ENCODE data around the gene COL27A1.
"Not testable (repeated sequence)": the region's sequence is repeated elsewhere in the genome, so short reads cannot be mapped to it uniquely, and the experiment has no call there.

COL27A1 gene

DNA sequence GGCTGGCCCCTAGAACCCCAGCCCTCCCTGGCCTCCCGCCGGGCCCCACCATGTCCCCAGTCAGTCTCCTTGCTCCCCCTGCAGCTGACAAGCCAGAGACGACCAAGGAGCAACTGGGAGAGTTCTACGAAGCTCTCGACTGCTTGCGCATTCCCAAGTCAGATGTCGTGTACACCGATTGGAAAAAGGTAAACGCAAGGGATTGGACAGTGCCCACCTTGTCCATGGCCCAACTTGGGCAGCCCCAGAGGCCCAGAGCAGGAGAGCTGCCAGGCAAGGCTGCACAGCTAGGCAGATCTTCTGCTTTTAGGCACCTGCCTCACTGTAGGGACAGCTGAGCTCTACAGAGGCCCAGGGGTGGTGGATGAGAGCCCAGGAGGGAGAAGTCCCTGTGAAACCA, 169.6 kb downstream of the COL27A1 start:
- H3K4me3 ChIP-seq; DNase-seq (ENCODE audit: low spot score in 2 of 2); H3K4me1 ChIP-seq; H3K36me3 ChIP-seq (replicated peaks); H3K27me3 ChIP-seq (ENCODE audit: low read depth); H3K9me3 ChIP-seq; in situ Hi-C loops (cut with MboI; ENCODE audit: low sequenced_read_pairs): not testable (repeated sequence)

DNA sequence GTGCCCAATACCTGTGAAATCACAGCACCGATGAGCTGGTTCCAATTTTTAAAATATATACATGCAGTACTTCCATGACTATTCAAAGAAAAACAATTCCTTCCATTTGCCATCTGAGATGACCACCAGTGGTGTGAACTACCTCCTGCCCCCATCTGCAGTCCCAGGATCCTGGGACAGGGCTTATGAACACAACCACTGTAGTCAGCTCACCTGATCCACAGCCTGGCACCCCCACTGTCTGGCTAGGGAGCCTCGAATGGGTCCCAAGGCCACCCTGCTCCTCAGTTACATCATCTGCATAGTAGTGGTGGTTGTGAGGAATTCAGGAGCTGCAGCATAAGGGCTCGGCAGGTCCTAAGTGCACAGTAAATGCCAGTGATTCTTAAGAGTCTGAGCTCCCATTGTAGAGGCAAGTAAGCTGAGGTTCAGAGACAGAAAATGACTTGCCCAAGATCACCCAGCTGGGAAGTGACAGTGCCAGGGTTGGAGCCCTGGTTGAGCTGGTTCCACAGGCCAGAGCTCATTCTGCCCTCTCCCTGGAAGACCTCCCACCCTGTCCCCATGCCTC, 170.4 kb downstream of the COL27A1 start:
- H3K27me3 ChIP-seq (ENCODE audit: low read depth); H3K4me1 ChIP-seq; DNase-seq (ENCODE audit: low spot score in 2 of 2); in situ Hi-C loops (cut with MboI; ENCODE audit: low sequenced_read_pairs); H3K9me3 ChIP-seq; H3K4me3 ChIP-seq; H3K36me3 ChIP-seq (replicated peaks): not testable (repeated sequence)

DNA sequence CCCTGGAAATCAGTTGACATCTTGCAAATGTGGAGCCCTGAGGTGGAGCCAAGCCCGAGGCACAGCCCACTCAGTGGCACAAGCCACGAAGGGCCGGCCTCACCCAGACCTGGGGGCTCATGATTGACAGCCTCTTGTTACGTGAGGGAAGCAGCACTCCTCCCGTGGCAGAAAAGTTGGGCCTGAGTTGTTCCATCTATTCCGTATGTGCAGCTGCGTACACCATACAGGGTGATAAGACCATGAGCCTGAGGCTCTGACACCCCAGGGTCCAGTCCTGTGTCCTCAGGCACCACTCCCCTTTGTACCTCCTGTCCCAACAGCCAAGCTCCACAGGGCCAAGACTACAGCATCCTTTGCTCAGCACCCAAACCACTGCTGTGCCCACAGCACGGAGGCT, 172.4 kb downstream of the COL27A1 start:
- Histone ChIP-seq H3K36me3 (replicated peaks) (no peaks in the 10 kb centered on the region), H3K9me3 (no peaks in the 10 kb centered on the region), H3K4me3 (no peak overlapping the region), H3K4me1 (no peaks in the 10 kb centered on the region), H3K27me3 (ENCODE audit: low read depth) (no peaks in the 10 kb centered on the region)
- DNase-seq (ENCODE audit: low spot score in 2 of 2): no peak
- in situ Hi-C loops (cut with MboI; ENCODE audit: low sequenced_read_pairs): no loop called here

DNA sequence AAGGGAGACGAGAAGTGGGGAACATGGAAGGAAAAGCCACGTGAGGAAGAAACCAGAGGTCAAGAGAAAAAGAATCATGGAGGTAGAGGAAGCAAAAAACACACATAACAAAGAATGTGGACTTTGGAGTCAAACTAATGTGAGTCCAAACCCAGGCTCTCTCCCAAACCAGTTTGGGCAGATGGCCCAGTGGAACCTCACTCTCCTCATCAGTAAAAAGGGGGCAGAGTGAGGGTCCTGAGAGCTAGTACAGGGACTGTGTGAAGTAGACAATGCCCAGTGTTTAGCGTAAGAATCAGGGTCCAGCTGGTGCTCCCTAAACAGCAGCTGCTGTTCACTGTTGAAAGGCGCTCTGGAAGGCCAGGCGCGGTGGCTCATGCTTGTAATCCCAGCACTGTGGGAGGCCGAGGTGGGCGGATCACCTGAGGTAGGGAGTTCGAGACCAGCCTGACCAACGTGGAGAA, 173.1 kb downstream of the COL27A1 start:
- H3K36me3 ChIP-seq (replicated peaks); H3K9me3 ChIP-seq; H3K4me1 ChIP-seq; in situ Hi-C loops (cut with MboI; ENCODE audit: low sequenced_read_pairs); DNase-seq (ENCODE audit: low spot score in 2 of 2); H3K4me3 ChIP-seq; H3K27me3 ChIP-seq (ENCODE audit: low read depth): not testable (repeated sequence)

DNA sequence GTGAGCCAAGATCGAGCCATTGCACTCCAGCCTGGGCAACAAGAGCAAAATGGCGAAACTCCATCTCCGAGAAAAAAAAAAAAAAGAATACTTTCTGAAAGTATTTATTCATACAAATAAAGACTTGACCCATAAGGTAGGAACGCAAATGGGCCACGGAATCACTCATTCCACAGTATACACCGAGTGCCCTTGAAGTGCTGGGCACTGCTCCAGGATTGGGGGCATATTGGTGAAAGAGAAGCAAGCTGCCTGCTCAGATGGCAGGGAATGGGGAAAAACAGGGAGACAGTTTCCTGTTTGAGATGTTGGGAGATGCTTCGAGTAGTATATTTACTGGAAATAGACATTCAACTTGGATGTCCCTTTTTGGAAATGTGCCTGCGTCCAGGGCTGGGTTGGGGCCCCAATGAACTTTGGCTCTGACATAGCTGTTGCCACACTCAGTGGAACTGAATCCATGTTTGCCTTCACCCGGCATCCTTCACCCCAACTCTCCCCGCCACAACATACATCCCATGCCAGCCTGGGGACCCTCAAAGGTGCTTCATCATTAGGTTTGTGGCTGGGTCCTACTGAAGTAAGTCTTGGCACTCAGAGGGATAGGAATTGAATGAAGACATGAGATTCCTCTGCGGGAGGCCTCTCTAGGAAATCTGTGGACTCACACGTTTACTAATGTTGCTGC, 173.7 kb downstream of the COL27A1 start:
- DNase-seq (ENCODE audit: low spot score in 2 of 2); H3K9me3 ChIP-seq; H3K36me3 ChIP-seq (replicated peaks); H3K27me3 ChIP-seq (ENCODE audit: low read depth); in situ Hi-C loops (cut with MboI; ENCODE audit: low sequenced_read_pairs); H3K4me1 ChIP-seq; H3K4me3 ChIP-seq: not testable (repeated sequence)

DNA sequence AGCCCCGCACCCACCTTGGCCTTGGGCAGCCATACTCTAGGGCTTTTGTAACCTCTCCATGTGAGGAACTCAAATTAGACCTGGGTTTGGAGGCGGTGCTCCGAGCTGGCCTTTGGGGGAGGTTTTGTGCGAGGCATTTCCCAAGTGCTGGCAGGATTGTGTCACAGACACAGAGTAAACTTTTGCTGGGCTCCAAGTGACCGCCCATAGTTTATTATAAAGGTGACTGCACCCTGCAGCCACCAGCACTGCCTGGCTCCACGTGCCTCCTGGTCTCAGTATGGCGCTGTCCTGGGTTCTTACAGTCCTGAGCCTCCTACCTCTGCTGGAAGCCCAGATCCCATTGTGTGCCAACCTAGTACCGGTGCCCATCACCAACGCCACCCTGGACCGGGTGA, 174.3 kb downstream of the COL27A1 start, which contains the start of gene ORM2:
ORM2 (plus strand) TSS at position 245 of the 398 bp plus-strand sequence; CDS start at position 281, 36 bp downstream.
- H3K4me1 ChIP-seq; H3K27me3 ChIP-seq (ENCODE audit: low read depth); H3K4me3 ChIP-seq; DNase-seq (ENCODE audit: low spot score in 2 of 2); in situ Hi-C loops (cut with MboI; ENCODE audit: low sequenced_read_pairs); H3K9me3 ChIP-seq; H3K36me3 ChIP-seq (replicated peaks): not testable (repeated sequence)

DNA sequence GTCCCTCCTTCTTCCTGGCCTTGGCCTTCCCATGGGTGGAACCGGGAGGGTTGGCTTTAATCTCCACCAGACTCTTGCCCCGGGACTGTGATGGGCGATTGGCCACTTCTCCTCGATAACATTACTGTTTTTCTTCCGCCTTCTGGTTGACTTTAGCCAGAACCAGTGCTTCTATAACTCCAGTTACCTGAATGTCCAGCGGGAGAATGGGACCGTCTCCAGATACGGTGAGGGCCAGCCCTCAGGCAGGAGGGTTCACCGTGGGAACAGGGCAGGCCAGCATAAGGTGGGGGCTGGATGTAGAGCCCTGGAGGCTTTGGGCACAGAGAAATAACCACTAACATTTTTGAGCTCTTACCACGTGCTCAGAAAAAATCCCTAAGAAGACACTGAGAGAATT, 175.3 kb downstream of the COL27A1 start:
- no peaks in the 10 kb centered on the region for H3K9me3 ChIP-seq
- no peak overlapping the region for H3K4me3 ChIP-seq
- in situ Hi-C loops (cut with MboI; ENCODE audit: low sequenced_read_pairs): no loop called here
- no peaks in the 10 kb centered on the region for H3K36me3 ChIP-seq (replicated peaks)
- no peaks in the 10 kb centered on the region for H3K27me3 ChIP-seq (ENCODE audit: low read depth)
- DNase-seq (ENCODE audit: low spot score in 2 of 2): no peak
- H3K4me1 ChIP-seq: no peaks in the 10 kb centered on the region

DNA sequence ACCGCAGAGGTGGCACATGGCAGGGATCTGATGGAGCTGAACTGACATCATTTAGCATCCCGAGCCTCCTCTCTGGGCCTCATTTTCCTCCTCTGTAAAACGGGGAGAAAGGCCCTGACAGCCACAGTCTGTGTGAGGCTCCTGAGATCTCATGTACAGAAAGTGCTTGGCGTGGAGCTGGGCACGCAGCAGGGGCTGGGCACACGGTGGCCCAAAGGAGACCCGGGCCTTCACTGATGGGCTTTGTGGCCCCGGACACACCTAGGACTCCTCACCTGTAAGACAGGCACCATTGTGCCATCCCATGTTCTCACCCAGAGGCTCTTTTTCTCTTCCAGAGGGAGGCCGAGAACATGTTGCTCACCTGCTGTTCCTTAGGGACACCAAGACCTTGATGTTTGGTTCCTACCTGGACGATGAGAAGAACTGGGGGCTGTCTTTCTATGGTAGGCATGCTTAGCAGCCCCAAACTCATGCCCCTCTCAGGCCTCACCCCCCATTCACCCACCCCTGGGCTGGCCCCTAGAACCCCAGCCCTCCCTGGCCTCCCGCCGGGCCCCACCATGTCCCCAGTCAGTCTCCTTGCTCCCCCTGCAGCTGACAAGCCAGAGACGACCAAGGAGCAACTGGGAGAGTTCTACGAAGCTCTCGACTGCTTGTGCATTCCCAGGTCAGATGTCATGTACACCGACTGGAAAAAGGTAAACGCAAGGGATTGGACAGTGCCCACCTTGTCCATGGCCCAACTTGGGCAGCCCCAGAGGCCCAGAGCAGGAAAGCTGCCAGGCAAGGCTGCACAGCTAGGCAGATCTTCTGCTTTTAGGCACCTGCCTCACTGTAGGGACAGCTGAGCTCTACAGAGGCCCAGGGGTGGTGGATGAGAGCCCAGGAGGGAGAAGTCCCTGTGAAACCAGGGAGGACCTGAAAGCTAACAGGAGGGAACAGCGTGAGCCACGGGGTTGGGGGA, 176.2 kb downstream of the COL27A1 start:
- H3K4me3 ChIP-seq; H3K36me3 ChIP-seq (replicated peaks); in situ Hi-C loops (cut with MboI; ENCODE audit: low sequenced_read_pairs); H3K4me1 ChIP-seq; H3K27me3 ChIP-seq (ENCODE audit: low read depth); H3K9me3 ChIP-seq; DNase-seq (ENCODE audit: low spot score in 2 of 2): not testable (repeated sequence)

DNA sequence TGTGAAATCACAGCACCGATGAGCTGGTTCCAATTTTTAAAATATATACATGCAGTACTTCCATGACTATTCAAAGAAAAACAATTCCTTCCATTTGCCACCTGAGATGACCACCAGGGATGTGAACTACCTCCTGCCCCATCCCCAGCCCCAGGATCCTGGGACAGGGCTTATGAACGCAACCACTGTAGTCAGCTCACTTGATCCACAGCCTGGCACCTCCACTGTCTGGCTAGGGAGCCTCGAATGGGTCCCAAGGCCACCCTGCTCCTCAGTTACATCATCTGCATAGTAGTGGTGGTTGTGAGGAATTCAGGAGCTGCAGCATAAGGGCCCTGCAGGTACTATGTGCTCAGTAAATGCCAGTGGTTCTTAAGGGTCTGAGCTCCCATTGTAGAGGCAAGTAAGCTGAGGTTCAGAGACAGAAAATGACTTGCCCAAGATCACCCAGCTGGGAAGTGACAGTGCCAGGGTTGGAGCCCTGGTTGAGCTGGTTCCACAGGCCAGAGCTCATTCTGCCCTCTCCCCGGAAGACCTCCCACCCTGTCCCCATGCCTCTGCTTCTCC, 177.2 kb downstream of the COL27A1 start:
- in situ Hi-C loops (cut with MboI; ENCODE audit: low sequenced_read_pairs); H3K36me3 ChIP-seq (replicated peaks); DNase-seq (ENCODE audit: low spot score in 2 of 2); H3K4me1 ChIP-seq; H3K27me3 ChIP-seq (ENCODE audit: low read depth); H3K4me3 ChIP-seq; H3K9me3 ChIP-seq: not testable (repeated sequence)

DNA sequence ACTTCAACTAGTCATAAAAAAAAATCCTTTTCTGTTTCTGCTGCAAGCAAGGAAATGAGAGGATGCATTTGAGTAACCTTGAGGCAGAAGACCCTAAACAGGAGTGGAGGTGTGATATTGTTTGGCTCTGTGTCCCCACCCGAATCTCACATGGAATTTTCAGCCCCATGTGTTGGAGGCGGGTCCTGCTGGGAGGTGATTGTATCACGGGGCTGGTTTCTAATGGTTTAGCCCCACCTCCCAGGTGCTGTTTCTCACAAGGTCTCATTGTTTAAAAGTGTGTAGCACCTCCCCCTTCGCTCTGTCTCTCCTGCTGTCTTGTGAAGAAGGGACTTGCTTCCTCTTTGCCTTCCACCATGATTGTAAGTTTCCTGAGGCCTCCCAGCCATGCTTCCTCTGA, 178.4 kb downstream of the COL27A1 start:
- DNase-seq (ENCODE audit: low spot score in 2 of 2); in situ Hi-C loops (cut with MboI; ENCODE audit: low sequenced_read_pairs); H3K4me1 ChIP-seq; H3K4me3 ChIP-seq; H3K9me3 ChIP-seq; H3K36me3 ChIP-seq (replicated peaks); H3K27me3 ChIP-seq (ENCODE audit: low read depth): not testable (repeated sequence)

DNA sequence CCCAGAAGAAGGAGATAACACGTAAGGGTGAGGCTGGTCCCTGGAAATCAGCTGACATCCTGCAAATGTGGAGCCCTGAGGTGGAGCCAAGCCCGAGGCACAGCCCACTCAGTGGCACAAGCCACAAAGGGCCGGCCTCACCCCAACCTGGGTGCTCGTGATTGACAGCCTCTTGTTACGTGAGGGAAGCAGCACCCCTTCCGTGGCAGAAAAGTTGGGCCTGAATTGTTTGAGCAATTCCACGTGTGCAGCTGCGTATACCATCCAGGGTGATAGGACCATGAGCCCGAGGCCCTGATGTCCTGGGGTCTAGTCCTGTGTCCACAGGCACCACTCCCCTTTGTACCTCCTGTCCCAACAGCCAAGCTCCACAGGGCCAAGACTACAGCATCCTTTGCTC, 179.2 kb downstream of the COL27A1 start:
- in situ Hi-C loops (cut with MboI; ENCODE audit: low sequenced_read_pairs): no loop called here
- Histone ChIP-seq H3K4me1 (no peaks in the 10 kb centered on the region), H3K9me3 (no peaks in the 10 kb centered on the region), H3K27me3 (ENCODE audit: low read depth) (no peaks in the 10 kb centered on the region), H3K4me3 (no peak overlapping the region), H3K36me3 (replicated peaks) (no peaks in the 10 kb centered on the region; the same call in 1 of the 2 replicates)
- no peak for DNase-seq (ENCODE audit: low spot score in 2 of 2)

DNA sequence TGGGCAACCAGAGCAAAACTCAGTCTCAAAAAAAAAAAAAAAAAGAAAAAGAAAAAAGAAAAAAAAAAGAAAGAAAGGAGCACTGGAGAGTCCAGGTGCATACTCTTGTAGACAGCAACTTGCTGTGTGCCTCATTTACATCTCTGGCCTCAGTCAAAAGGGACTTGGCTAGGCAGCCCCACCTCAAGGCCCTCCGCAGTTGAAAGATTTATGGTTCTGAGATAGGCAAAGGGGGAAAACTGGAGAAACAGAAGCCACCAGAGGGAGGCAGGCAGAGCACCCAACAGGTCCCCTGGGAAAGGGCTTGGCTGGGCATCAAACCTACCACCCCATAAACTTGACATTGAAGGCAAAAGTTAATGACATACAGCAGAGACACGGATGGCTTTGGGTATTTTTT, 180.4 kb downstream of the COL27A1 start:
- H3K27me3 ChIP-seq (ENCODE audit: low read depth): no peaks in the 10 kb centered on the region
- peak in 1 of 2 experiments; percentile 28 for DNase-seq (ENCODE audit: low spot score in 2 of 2)
- H3K36me3 ChIP-seq (replicated peaks): no peaks in the 10 kb centered on the region; the same call in 1 of the 2 replicates
- no peak overlapping the region for H3K4me3 ChIP-seq
- in situ Hi-C loops (cut with MboI; ENCODE audit: low sequenced_read_pairs): no loop called here
- H3K4me1 ChIP-seq: no peaks in the 10 kb centered on the region
- H3K9me3 ChIP-seq: no peaks in the 10 kb centered on the region

DNA sequence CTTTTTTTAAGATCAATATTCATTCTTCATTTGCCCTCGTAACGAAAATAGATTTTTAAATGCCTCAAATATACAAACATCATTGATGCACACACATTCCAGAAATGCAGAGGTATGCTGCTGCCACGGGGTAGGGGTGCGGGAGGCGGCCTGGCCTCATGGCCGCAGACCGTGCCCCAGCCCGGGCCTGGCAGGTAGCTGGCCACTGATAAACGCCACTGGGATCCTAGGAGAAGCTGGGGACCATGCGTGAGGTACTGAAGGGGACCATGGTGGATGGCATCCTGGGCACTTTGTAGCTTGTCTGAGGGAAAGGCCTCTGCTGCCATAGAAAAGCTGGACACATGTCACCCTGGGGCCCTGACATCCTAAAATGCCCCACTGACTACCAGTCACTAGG, 180.8 kb downstream of the COL27A1 start:
- no peak for DNase-seq (ENCODE audit: low spot score in 2 of 2)
- H3K4me1 ChIP-seq: no peaks in the 10 kb centered on the region
- H3K27me3 ChIP-seq (ENCODE audit: low read depth): no peaks in the 10 kb centered on the region
- no peaks in the 10 kb centered on the region; the same call in 1 of the 2 replicates for H3K36me3 ChIP-seq (replicated peaks)
- in situ Hi-C loops (cut with MboI; ENCODE audit: low sequenced_read_pairs): no loop called here
- H3K9me3 ChIP-seq: no peaks in the 10 kb centered on the region
- no peak overlapping the region for H3K4me3 ChIP-seq

Data from HAP-1 (cell line).